ENCODE data around the gene FAM20A.
A peak's percentile ranks its signal among the peaks of the same experiment; 100 is the strongest.

Gene FAM20A

GRCh38 chr17:68622423-68622822 lies 21.3 kb upstream of the FAM20A start:
- no peak overlapping the region for H3K4me3 ChIP-seq (ENCODE audit: low read depth, low read length)
- DNase-seq (ENCODE audit: low read depth) = no peak
- TF ChIP-seq CTCF (IDR thresholded peaks at IDR 0.05; ENCODE audit: control insufficient read depth, extremely low read depth, insufficient read depth) = no peak

- no peak overlapping the region for H3K4me3 ChIP-seq (ENCODE audit: low read depth, low read length)
- no peak for TF ChIP-seq CTCF (IDR thresholded peaks at IDR 0.05; ENCODE audit: control insufficient read depth, extremely low read depth, insufficient read depth)
- no peak for DNase-seq (ENCODE audit: low read depth)
Observed at GRCh38 chr17:68621065-68621464, 19.9 kb upstream of the FAM20A start.

- no peak for TF ChIP-seq CTCF (IDR thresholded peaks at IDR 0.05; ENCODE audit: control insufficient read depth, extremely low read depth, insufficient read depth)
- no peak for DNase-seq (ENCODE audit: low read depth)
- H3K4me3 ChIP-seq (ENCODE audit: low read depth, low read length) = no peak overlapping the region
Observed at GRCh38 chr17:68616334-68616733, 15.2 kb upstream of the FAM20A start.

GRCh38 chr17:68614718-68615117 lies 13.6 kb upstream of the FAM20A start:
- peak; percentile 91 for DNase-seq (ENCODE audit: low read depth)
- TF ChIP-seq CTCF (IDR thresholded peaks at IDR 0.05; ENCODE audit: control insufficient read depth, extremely low read depth, insufficient read depth) = no peak
- no peak overlapping the region for H3K4me3 ChIP-seq (ENCODE audit: low read depth, low read length)

GRCh38 chr17:68613739-68614298 lies 12.7 kb upstream of the FAM20A start:
- no peak for DNase-seq (ENCODE audit: low read depth)
- no peak overlapping the region for H3K4me3 ChIP-seq (ENCODE audit: low read depth, low read length)
- peak; percentile 32 for TF ChIP-seq CTCF (IDR thresholded peaks at IDR 0.05; ENCODE audit: control insufficient read depth, extremely low read depth, insufficient read depth)

GRCh38 chr17:68612923-68613292 lies 11.7 kb upstream of the FAM20A start:
- DNase-seq (ENCODE audit: low read depth) = no peak
- no peak overlapping the region for H3K4me3 ChIP-seq (ENCODE audit: low read depth, low read length)
- TF ChIP-seq CTCF (IDR thresholded peaks at IDR 0.05; ENCODE audit: control insufficient read depth, extremely low read depth, insufficient read depth) = no peak

- no peak overlapping the region for H3K4me3 ChIP-seq (ENCODE audit: low read depth, low read length)
- DNase-seq (ENCODE audit: low read depth) = no peak
- no peak for TF ChIP-seq CTCF (IDR thresholded peaks at IDR 0.05; ENCODE audit: control insufficient read depth, extremely low read depth, insufficient read depth)
Observed at GRCh38 chr17:68612209-68612922, 11.2 kb upstream of the FAM20A start.

Measured in LNCaP clone FGC (cell line).